ENCODE data around the gene COBL. TPM values are rescaled to one million over a fixed set of nuclear protein-coding genes. Genes with fewer than 3 reads are reported as not detected.

COBL gene
- total RNA-seq, 2 experiments from 2014 or later: not detected

- DNase-seq (no peak), ATAC-seq (no peak)
- ChIA-PET POLR2A (no interaction called here), CTCF (no interaction called here)
- no peaks in the 10 kb centered on the region for H3K9me3 Mint-ChIP-seq (ENCODE audit: insufficient read depth)
- no peak overlapping the region for H3K27ac Mint-ChIP-seq
- H3K36me3 Mint-ChIP-seq (ENCODE audit: low read depth): no peaks in the 10 kb centered on the region
- H3K27me3 Mint-ChIP-seq (ENCODE audit: low read depth): peaks cover 4% of the 10 kb centered on the region
- no peaks in the 10 kb centered on the region for H3K4me1 Mint-ChIP-seq (ENCODE audit: low read depth)
- H3K4me3 Mint-ChIP-seq: no peak overlapping the region
These were observed 37.1 kb downstream of the COBL start for GRCh38 chr7:51279391-51280023.

GRCh38 chr7:51278797-51279196, 37.8 kb downstream of the COBL start:
- Mint-ChIP-seq H3K9me3 (ENCODE audit: insufficient read depth) (no peaks in the 10 kb centered on the region), H3K4me1 (ENCODE audit: low read depth) (no peaks in the 10 kb centered on the region), H3K36me3 (ENCODE audit: low read depth) (no peaks in the 10 kb centered on the region), H3K4me3 (no peak overlapping the region), H3K27me3 (ENCODE audit: low read depth) (peaks cover 4% of the 10 kb centered on the region), H3K27ac (no peak overlapping the region)
- ChIA-PET POLR2A (no interaction called here), CTCF (no interaction called here)
- DNase-seq (no peak), ATAC-seq (no peak)

GRCh38 chr7:51276967-51277366, 39.6 kb downstream of the COBL start:
- ATAC-seq: no peak
- Mint-ChIP-seq H3K9me3 (ENCODE audit: insufficient read depth) (no peaks in the 10 kb centered on the region), H3K27me3 (ENCODE audit: low read depth) (peaks cover 1% of the 10 kb centered on the region), H3K4me1 (ENCODE audit: low read depth) (no peaks in the 10 kb centered on the region), H3K4me3 (no peak overlapping the region), H3K36me3 (ENCODE audit: low read depth) (no peaks in the 10 kb centered on the region), H3K27ac (no peak overlapping the region)
- peak; percentile 9 for DNase-seq
- ChIA-PET POLR2A (no interaction called here), CTCF (interaction anchor here (0.8 kb wide), 1 partner anchor 28 kb away, joined by 3 read pairs; no protein-coding TSS in a partner anchor)

- ATAC-seq (no peak), DNase-seq (no peak)
- no peaks in the 10 kb centered on the region for H3K36me3 Mint-ChIP-seq (ENCODE audit: low read depth)
- POLR2A ChIA-PET: no interaction called here
- no peak overlapping the region for H3K4me3 Mint-ChIP-seq
- no peak overlapping the region for H3K27ac Mint-ChIP-seq
- no peaks in the 10 kb centered on the region for H3K4me1 Mint-ChIP-seq (ENCODE audit: low read depth)
- H3K27me3 Mint-ChIP-seq (ENCODE audit: low read depth): peaks cover 1% of the 10 kb centered on the region
- CTCF ChIA-PET: interaction anchor here (0.8 kb wide), 1 partner anchor 29 kb away, joined by 3 read pairs; no protein-coding TSS in a partner anchor
- H3K9me3 Mint-ChIP-seq (ENCODE audit: insufficient read depth): no peaks in the 10 kb centered on the region
These were observed 40.5 kb downstream of the COBL start for GRCh38 chr7:51276091-51276605.

GRCh38 chr7:51275532-51275931, 41.1 kb downstream of the COBL start:
- CTCF ChIA-PET: no interaction called here
- no peak overlapping the region for H3K27ac Mint-ChIP-seq
- no peaks in the 10 kb centered on the region for H3K9me3 Mint-ChIP-seq (ENCODE audit: insufficient read depth)
- DNase-seq (no peak), ATAC-seq (no peak)
- H3K4me3 Mint-ChIP-seq: no peak overlapping the region
- peaks cover 1% of the 10 kb centered on the region for H3K27me3 Mint-ChIP-seq (ENCODE audit: low read depth)
- no peaks in the 10 kb centered on the region for H3K4me1 Mint-ChIP-seq (ENCODE audit: low read depth)
- POLR2A ChIA-PET: no interaction called here
- no peaks in the 10 kb centered on the region for H3K36me3 Mint-ChIP-seq (ENCODE audit: low read depth)

GRCh38 chr7:51274955-51275354, 41.7 kb downstream of the COBL start:
- H3K36me3 Mint-ChIP-seq (ENCODE audit: low read depth): no peaks in the 10 kb centered on the region
- no peak for DNase-seq
- no peaks in the 10 kb centered on the region for H3K4me1 Mint-ChIP-seq (ENCODE audit: low read depth)
- no peak for ATAC-seq
- H3K27me3 Mint-ChIP-seq (ENCODE audit: low read depth): peaks cover 1% of the 10 kb centered on the region
- H3K9me3 Mint-ChIP-seq (ENCODE audit: insufficient read depth): no peaks in the 10 kb centered on the region
- POLR2A ChIA-PET: no interaction called here
- H3K27ac Mint-ChIP-seq: no peak overlapping the region
- CTCF ChIA-PET: no interaction called here
- H3K4me3 Mint-ChIP-seq: no peak overlapping the region

GRCh38 chr7:51274001-51274400, 42.6 kb downstream of the COBL start:
- CTCF ChIA-PET: no interaction called here
- no peak overlapping the region for H3K27ac Mint-ChIP-seq

GRCh38 chr7:51273360-51273759, 43.2 kb downstream of the COBL start:
- H3K36me3 Mint-ChIP-seq (ENCODE audit: low read depth): no peaks in the 10 kb centered on the region
- H3K4me3 Mint-ChIP-seq: no peak overlapping the region
- CTCF ChIA-PET: no interaction called here
- no peak overlapping the region for H3K27ac Mint-ChIP-seq
- no peaks in the 10 kb centered on the region for H3K27me3 Mint-ChIP-seq (ENCODE audit: low read depth)
- no peak for ATAC-seq
- H3K4me1 Mint-ChIP-seq (ENCODE audit: low read depth): no peaks in the 10 kb centered on the region
- no peak for DNase-seq
- POLR2A ChIA-PET: no interaction called here
- H3K9me3 Mint-ChIP-seq (ENCODE audit: insufficient read depth): no peaks in the 10 kb centered on the region

More at GRCh38 chr7:51274001-51274400, 42.6 kb downstream of the COBL start:
- POLR2A ChIA-PET: no interaction called here
- H3K27me3 Mint-ChIP-seq (ENCODE audit: low read depth): no peaks in the 10 kb centered on the region
- DNase-seq: no peak
- no peaks in the 10 kb centered on the region for H3K36me3 Mint-ChIP-seq (ENCODE audit: low read depth)
- no peaks in the 10 kb centered on the region for H3K9me3 Mint-ChIP-seq (ENCODE audit: insufficient read depth)
- no peak overlapping the region for H3K4me3 Mint-ChIP-seq
- no peaks in the 10 kb centered on the region for H3K4me1 Mint-ChIP-seq (ENCODE audit: low read depth)
- ATAC-seq: no peak

GRCh38 chr7:51270965-51271364, 45.6 kb downstream of the COBL start:
- CTCF ChIA-PET: no interaction called here
- Mint-ChIP-seq H3K27me3 (ENCODE audit: low read depth) (no peaks in the 10 kb centered on the region), H3K36me3 (ENCODE audit: low read depth) (no peaks in the 10 kb centered on the region), H3K4me3 (no peak overlapping the region), H3K4me1 (ENCODE audit: low read depth) (no peaks in the 10 kb centered on the region), H3K27ac (no peak overlapping the region), H3K9me3 (ENCODE audit: insufficient read depth) (no peaks in the 10 kb centered on the region)
- DNase-seq (no peak), ATAC-seq (no peak)
- POLR2A ChIA-PET: no interaction called here

- POLR2A ChIA-PET: no interaction called here
- no peaks in the 10 kb centered on the region for H3K4me1 Mint-ChIP-seq (ENCODE audit: low read depth)
- H3K9me3 Mint-ChIP-seq (ENCODE audit: insufficient read depth): no peaks in the 10 kb centered on the region
These were observed 46.7 kb downstream of the COBL start for GRCh38 chr7:51269911-51270310.

GRCh38 chr7:51269321-51269720, 47.3 kb downstream of the COBL start:
- DNase-seq: no peak
- H3K27me3 Mint-ChIP-seq (ENCODE audit: low read depth): no peaks in the 10 kb centered on the region
- POLR2A ChIA-PET: no interaction called here
- no peak for ATAC-seq
- H3K9me3 Mint-ChIP-seq (ENCODE audit: insufficient read depth): no peaks in the 10 kb centered on the region
- H3K36me3 Mint-ChIP-seq (ENCODE audit: low read depth): no peaks in the 10 kb centered on the region
- no peak overlapping the region for H3K27ac Mint-ChIP-seq
- H3K4me3 Mint-ChIP-seq: no peak overlapping the region
- CTCF ChIA-PET: no interaction called here
- H3K4me1 Mint-ChIP-seq (ENCODE audit: low read depth): no peaks in the 10 kb centered on the region

More at GRCh38 chr7:51269911-51270310, 46.7 kb downstream of the COBL start:
- H3K36me3 Mint-ChIP-seq (ENCODE audit: low read depth): no peaks in the 10 kb centered on the region
- CTCF ChIA-PET: no interaction called here
- DNase-seq (no peak), ATAC-seq (no peak)
- H3K27ac Mint-ChIP-seq: no peak overlapping the region
- H3K27me3 Mint-ChIP-seq (ENCODE audit: low read depth): no peaks in the 10 kb centered on the region
- H3K4me3 Mint-ChIP-seq: no peak overlapping the region

GRCh38 chr7:51268859-51269258, 47.8 kb downstream of the COBL start:
- H3K9me3 Mint-ChIP-seq (ENCODE audit: insufficient read depth): no peaks in the 10 kb centered on the region

GRCh38 chr7:51267169-51267568, 49.4 kb downstream of the COBL start:
- no peak for DNase-seq
- H3K27ac Mint-ChIP-seq: no peak overlapping the region
- ATAC-seq: no peak
- no peak overlapping the region for H3K4me3 Mint-ChIP-seq
- H3K4me1 Mint-ChIP-seq (ENCODE audit: low read depth): peaks cover 2% of the 10 kb centered on the region
- POLR2A ChIA-PET: no interaction called here
- H3K9me3 Mint-ChIP-seq (ENCODE audit: insufficient read depth): no peaks in the 10 kb centered on the region
- CTCF ChIA-PET: no interaction called here
- H3K36me3 Mint-ChIP-seq (ENCODE audit: low read depth): no peaks in the 10 kb centered on the region
- H3K27me3 Mint-ChIP-seq (ENCODE audit: low read depth): no peaks in the 10 kb centered on the region

More at GRCh38 chr7:51268859-51269258, 47.8 kb downstream of the COBL start:
- no peaks in the 10 kb centered on the region for H3K4me1 Mint-ChIP-seq (ENCODE audit: low read depth)
- H3K36me3 Mint-ChIP-seq (ENCODE audit: low read depth): no peaks in the 10 kb centered on the region
- DNase-seq (no peak), ATAC-seq (no peak)
- no peaks in the 10 kb centered on the region for H3K27me3 Mint-ChIP-seq (ENCODE audit: low read depth)
- H3K27ac Mint-ChIP-seq: no peak overlapping the region
- POLR2A ChIA-PET: interaction anchor here (0.6 kb wide), 1 partner anchor 891 kb away, joined by 3 read pairs; no protein-coding TSS in a partner anchor
- no peak overlapping the region for H3K4me3 Mint-ChIP-seq
- CTCF ChIA-PET: no interaction called here

Measured in activated CD8-positive, alpha-beta T cell treated with anti-CD3 and anti-CD28 coated beads, Interleukin-2, amount 10 ng/mL, durations not matched to agents 7 days and 5 days (primary cell).